GM19238 (cell line): ENCODE data around the gene ZFR2.
"Not testable (repeated sequence)": the region's sequence is repeated elsewhere in the genome, so short reads cannot be mapped to it uniquely, and the experiment has no call there.

ENCODE experiments used
- DNase-seq: peaks from one replicate; pipeline ENCODE4 v3.0.0; 2011; ENCODE audit warnings: low spot score; ENCODE audit not compliant: insufficient read length

The ZFR2 gene

DNA sequence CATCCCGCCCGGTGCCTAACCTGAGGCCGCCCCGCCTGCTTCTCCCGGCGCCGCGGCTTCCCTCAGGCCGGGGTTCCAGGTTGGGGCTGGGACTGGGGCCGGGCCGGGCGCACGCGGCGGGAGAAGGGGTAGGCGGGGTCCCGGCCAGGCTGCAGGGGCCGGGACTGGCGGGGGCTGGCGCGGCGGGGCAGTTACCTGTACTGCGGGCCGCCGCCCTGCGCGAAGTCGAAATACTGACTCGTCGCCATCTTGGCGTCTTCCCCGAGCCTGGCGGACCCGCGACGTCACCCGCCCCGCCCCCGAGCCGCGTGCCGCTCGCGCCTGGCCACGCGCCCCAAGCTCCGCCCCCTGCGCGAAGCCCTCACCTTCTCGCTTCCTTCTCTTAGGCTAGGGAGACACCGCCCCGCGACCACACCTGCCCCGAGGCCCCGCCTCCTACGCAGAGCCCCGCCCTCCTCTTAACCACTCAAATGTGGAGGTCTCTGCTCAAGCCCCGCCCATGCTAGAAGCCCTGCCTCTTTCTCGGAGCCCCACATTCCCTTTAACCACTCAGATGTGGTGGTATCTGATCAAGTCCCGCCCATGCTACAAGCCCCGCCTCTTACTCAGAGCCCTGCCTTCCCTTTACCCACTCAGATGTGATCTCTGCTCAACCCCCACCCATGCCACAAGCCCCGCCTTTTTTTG, at the start of gene ZFR2:
ZFR2 (minus strand) TSS at position 269 of the 687 bp plus-strand sequence; CDS start at position 248, 21 bp downstream.
- DNase-seq = no peak

DNA sequence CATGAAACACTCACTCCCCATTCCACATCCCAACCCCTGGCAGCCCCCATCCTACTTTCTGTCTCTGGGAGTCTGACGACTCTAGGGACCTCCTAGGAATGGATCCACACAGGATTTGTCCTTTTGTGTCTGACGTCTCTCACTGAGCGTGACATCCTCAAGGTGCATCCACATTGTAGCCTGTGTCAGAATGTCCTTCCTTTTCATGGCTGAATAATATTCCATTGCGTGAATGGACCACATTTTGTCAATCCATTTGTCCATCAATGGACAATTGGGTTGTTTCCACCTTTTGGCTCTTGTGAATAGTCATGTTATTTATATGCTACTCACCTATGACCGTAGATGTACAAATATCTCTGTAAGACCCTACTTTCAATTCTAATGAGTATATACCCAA, 47.2 kb upstream of the ZFR2 start:
- DNase-seq = no peak

DNA sequence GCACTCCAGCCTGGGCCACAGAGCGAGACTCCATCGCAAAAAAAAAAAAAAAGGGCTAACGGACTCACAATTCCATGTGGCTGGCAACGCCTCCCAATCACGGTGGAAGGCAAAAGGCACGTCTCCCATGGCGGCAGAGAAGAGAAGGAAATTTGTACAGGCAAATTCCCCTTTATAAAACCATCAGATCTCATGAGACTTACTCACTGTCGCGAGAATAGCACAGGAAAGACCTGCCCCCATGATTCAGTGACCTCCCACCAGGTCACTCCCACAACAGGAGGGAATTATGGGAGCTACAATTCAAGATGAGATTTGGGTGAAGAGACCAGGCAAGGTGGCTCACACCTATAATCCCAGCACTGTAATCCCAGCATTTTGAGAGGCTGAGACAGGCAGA, 45.4 kb upstream of the ZFR2 start:
- DNase-seq = no peak

DNA sequence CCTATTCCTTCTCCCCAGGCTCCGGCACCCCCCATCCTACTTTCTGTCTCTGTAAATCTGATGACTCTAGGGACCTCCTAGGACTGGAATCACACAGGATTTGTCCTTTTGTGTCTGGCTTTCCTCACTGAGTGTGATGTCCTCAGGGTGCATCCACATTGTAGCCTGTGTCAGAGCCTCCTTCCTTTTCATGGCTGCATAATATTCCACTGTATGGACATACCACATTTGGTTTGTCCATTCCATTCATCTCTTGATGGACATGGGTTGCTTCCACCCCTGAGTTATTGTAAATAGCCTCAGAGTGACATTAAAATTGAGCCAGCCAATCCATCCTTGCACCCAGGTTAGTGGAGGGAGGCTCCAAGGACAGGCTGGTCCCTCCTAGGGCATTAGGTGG, 41.3 kb upstream of the ZFR2 start:
- DNase-seq = no peak

DNA sequence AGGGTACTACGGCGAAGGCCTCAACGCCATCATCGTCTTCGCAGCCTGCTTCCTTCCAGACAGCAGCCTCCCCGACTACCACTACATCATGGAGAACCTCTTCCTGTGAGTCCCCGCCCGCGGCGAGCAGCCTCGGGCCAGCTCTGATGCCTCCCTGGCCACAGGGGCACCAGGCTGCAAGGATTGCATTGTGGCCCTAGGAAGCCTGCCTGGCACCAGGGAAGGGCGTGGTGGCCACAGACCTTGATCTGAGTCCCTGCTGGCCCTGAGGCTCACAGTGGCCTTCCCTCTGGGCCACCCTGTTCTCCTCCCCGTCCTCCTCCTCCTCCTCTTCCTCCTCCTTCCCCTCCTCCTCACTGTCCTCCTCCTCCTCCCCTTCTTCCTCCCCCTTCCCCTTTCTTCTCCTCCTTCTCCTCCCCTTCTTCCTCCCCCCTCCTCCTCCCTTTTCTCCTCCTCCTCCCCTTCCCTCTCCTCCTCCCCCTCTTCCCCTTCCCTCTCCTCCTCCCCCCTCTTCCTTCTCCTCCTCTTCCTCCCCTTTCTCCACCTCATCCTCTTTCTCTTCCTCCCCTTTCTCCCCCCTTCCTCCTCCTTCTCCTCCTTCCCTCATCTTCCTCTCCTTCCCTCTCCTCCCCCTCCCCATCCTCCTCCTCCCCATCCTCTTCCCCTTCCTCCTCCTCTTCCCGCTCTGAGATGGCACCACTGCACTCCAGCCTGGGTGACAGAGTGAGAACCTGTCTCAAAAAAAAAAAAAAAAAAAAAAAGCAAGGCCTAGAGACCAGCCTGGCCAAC, 39.6 kb upstream of the ZFR2 start:
- no peak for DNase-seq

DNA sequence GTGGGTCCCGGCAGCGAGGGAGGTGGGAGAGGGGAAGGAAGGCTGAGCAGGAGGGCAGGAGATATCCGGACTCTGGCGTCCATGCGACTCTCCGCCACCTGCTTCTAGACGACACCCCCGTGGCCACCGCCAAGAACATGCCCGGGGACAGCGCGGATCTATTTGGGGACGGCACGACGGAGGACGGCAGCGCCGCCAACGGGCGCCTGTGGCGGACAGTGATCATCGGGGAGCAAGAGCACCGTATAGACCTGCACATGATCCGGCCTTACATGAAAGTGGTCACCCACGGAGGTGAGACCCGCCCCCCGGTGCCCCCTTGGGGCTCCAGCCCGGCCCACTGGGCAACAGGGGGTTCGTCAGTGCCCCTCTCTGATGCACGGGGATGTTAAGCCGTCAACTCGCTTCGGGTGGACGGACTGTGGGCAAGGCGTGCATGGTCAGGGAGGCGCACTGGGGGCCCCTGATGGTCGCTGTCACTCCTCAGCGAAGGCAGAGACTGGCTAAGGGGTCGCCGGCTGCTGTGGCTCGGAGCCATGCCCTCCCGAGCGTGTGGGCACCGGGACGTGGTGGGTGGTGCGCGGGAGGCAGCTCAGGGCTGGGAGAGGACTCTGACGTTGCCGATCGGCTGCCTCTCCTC, 38.9 kb upstream of the ZFR2 start:
- DNase-seq = no peak

DNA sequence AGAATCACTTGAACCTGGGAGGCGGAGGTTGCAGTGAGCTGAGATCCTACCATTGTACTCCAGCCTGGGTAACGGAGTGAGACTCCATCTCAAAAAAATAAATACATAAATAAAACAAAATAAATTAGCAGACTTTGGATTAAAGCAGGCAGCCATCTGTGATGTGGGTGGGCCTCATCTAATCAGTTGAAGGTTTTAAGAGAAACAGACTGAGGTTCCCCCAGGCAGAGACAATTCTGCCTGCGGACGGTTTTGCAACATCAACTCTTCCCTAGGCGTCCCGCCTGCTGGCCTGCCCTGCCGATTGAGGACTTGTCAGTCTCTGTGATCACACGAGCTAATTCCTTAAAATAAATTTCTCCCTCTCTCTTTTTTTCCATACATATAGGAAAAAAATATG, 35.4 kb upstream of the ZFR2 start:
- DNase-seq = no peak

DNA sequence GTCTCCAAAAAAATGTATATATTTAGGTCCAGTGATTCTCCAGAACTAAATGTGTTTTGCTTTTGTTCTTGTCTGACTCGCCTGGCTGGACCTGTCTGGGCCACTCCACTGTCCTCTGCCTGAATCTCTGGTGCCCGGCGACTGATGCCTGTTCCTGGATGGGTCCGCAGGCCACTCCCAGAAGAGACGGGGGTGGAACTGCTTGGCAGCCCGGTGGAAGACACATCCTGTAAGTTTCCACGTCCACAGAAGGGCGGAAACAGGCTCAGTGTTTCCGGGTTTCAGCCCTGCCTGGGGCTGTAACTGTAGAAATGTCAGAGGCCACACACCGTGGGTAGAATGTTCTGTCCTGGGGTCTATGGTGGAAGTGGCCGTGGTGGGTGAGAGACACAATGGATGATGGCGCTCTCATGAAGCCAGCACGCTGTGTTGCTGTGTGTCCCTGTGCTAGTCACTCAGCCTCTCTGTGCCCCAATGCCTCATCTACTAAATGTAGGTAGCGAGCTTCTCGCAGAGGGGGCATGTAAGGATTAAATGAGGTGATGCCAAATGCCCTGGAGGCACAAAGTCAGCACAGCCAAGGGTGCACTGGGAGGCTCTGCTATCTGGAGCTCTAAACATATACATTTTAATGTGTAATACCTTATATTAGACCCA, 33.6 kb upstream of the ZFR2 start:
- no peak for DNase-seq

DNA sequence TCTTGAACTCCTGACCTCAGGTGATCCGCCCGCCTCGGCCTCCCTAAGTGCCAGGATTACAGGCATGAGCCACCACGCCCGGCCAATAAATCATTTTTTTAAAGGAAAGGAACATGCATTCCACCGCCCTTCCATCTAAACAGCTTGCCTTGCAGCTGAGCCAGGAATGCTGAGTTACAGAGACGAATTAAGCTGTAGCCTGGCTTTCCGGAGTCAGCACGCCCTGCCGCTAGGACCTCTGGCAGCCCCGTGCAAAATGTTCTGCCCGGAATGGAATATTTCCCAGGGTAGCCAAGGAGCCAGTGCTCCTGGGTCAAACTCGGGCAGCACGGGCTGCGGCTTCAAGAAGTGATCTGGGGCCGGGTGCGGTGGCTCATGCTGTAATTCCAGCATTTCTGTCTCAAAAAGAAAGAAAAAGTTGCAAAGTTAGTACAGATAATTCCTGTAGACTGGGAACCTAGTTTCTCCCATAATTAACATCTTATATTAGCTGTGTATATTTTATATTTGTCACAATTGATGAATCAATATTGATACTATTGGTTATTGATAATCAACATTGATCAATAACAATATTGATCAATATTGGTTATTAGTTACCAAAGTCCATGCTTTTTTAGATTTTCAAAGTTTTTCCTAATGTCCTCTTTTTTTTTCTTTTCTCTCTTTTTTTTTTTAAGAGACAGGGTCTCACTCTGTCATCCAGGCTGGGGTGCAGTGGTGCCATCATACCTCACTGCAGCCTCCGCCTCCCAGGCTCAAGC, 30.9 kb upstream of the ZFR2 start:
- no peak for DNase-seq

DNA sequence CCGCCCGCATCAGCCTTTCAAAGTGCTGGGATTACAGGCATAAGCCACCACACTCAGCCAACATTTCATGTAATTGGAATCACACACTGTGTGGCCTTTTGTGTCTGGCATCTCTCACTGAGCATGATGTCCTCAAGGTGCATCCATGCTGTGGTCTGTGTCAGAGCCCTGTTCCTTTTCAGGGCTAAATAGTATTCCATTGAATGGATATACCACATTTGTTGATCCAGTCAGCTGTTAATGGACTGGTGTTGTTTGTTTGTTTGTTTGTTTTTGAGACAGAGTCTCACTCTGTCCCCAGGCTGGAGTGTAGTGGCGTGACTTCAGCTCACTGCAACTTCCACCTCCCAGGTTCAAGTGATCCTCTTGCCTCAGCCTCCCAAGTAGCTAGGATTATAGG, 29.6 kb upstream of the ZFR2 start:
- DNase-seq = no peak

DNA sequence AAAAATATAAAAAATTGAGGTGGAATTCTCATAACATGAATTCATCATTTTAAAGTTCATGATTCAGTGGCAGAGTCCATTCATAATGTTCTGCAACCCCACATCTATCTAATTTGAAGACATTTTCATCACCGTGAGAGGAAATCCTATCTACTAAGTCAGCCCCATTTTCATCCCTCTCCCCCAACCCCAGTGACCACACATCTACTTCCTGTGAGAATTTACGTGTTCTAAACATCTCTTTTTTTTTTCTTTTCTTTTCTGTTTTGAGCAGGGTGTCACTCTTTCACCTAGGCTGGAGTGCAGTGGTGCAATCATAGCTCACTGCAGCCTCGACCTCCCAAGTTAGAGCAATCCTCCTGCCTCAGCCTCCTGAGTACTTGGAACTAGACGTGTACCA, 29.1 kb upstream of the ZFR2 start:
- no peak for DNase-seq

DNA sequence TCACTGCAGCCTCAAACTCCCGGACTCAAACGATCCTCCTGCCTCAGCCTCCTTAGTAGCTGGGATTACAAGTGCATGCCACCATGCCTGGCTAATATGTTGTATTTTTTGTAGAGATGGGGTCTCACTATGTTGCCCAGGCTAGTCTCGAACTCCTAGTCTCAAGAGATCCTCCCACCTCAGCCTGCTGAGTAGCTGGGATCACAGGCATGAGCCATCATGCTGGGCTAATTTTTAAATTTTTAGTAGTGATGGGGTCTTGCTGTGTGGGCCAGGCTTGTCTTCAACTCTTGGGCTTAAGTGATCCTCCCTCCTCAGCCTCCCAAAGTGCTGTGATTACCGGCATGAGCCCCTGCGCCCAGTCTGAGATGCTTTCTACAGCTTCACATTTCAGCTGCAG, 26.9 kb upstream of the ZFR2 start:
- no peak for DNase-seq

DNA sequence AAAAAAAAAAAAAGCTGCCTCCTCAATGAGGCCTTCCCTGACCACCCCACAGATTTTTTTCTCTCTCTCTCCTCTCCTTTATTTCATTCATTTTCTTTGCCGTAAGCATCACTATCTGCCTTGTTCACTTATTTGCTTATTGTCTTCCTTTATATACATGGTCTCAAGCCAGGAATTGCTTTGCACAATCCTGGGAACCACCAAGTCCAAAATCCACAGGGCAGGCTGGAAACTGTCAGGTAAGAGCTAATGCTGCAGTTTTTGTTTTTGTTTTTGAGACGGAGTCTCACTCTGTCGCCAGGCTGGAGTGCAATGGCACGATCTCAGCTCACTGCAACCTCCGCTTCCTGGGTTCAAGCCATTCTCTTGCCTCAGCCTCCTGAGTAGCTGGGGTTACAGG, 26.1 kb upstream of the ZFR2 start:
- DNase-seq = not testable (repeated sequence)

DNA sequence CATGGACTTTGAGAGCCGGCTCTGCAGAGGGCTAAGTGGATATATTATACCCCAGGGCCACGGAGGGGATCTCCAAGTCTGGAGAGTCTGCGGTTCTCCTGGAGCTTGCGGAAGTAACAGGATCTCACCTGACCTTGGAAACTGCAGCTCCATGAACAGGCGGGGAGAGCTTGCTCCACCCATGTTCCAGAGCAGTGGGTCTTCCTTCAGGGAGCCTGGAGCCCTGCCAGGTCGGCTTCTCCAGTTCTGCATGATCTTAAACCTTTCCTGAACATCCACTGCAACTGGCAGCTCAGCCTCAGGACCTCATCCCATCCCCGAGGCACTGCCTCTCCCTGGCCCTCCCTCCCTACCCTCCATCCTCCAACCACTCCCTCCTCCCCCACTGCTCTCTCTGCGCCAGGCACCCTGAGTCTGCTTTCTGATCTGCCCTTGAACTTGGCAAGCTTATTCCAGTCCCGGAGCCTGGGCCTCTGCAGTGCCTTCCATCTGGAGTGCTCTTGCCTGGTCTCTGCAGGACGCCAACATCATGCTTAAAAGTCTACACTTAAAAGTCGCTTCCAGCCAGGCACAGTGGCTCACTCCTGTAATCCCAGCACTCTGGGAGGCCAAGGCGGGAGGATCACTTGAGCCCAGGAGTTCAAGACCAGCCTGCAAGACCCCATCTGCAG, 24.8 kb upstream of the ZFR2 start:
- no peak for DNase-seq

DNA sequence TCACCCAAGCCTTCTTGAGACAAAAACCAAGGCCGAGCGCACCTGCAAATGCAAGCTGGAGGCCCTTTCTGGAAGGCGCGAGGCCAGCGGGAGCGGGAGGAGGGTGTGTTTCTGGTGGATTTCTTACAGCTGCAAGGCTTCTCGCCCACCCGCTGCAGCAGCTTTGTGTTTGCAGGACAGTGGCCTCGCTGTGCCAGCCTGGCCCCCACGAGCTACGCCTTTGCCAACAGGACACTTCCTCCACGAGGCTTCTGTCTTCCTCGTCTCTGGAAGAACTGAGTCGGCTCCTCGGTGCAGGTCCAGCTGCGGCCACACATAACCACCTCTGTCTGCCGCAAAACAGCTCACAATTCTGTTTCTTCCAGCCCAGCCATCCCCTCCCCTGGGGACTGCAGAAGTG, 21.8 kb upstream of the ZFR2 start:
- DNase-seq = no peak

DNA sequence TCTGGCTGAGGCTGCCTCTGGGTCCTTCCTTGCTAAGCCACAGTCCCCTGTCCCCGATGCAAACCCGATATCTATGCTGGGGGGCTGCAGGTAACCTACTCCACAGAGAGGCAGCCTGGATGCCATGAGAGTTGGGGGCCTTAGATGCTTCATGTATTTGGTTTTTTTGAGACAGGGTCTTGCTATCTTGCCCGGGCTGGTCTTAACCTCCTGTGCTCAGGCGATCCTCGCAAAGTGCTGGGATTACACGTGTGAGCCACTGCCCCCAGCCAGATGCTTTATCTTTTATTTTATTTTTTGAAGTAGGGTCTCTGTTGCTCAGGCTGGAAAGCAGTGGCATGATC, 13.2 kb upstream of the ZFR2 start:
- no peak for DNase-seq

DNA sequence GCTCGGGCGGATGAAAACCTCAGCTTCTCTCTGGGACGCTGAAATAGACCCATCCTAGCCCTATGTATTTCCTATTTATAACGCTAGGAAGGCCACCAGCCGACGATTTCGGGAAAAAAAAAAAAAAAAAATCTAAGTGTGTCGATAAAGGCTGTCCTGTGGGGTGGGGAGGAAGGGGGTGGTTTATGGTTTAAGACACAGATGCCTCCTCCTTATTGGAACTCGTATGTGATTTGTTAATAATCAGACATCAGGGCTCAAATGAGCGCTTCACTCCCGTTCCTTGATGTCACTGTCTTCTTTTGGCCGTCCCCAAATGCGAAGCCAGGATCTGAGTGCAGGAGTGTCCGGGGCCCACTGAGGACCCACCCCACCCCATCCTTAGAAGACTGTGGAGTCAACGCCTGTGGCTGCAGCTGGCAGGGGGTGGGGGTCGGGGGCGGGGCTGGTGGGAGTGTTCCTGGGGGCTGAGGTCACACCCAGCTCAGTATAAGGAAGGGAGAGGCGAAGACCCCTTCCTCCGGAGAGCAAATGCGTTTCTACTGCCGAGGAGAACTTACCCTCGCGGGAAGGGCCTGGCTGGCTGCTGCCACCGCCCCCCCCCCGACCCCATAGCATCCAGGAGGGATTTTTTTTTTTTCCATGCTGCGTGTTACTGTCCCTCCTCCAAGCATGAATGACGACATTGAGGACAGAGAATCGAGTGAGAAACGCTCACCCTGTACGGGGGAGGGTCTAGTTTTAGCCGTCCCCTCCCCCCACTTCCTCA, 12.6 kb upstream of the ZFR2 start:
- DNase-seq = no peak

DNA sequence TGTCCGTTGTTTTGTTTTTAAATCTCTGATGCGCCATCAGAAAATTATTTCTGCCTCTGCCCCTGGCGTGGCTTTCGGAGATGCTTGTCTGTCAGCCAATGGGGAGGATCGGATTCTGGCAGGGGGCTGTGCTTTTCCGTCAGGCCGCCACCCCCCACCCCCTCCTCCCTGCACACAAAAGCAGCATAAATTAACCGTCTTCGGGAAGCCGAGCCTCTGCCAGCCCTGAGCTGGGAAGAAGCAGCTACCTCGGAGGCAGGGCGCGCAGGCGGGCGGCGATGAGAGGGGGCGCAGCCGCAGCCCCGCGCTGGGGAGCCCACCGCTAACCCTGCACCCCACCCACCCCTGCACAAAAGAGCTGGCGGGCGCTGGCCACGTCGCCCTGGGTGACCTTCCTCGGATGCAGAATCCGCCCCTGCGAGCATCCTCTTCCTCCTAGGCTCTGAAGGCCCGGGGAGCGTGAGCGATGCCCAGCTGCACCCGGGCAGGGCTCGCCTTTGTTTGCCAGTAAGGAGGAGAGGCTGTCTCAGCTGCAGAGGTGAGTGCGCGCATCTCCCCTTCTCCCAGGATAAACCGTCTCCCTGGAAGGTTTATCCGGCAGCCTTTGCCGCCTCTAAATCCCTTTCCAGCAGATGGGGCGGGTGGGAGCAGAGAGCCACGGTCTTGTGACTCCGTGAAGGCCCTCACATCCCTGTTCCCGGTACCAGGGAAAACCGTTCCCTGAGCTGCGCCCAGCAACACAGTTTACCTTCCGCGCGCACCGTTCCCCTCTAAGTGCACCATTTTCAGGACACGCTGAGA, 11.8 kb upstream of the ZFR2 start, which contains the start of gene ATCAY:
ATCAY (plus strand) TSS at position 215 of the 801 bp plus-strand sequence. CDS start 5,083 bp downstream, outside the sequence.
- no peak for DNase-seq

DNA sequence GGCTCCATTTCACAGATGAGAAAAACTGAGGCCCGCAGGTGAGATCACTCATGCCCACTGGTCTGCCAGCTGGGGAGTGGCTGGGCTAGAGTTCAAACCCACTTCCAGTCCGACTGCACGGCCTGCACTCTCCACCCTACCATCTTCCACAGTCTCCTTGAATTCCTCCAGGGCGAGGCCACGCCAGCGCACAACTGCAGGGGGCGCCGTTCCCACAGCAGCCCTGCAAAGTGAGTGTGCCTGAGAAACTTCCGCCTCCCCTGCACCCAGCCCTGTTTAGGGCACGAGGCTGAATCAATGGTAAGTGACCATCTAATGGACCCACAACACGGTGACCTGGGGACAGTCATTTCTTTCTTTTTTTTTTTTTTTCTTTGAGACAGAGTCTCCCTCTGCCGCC, 10.8 kb upstream of the ZFR2 start:
- no peak for DNase-seq
